G401 (cell line): ENCODE data around the gene LMTK3. TPM values are rescaled to one million over a fixed set of nuclear protein-coding genes. Genes with fewer than 3 reads are reported as not detected.

Source experiments
- total RNA-seq: library from RNA; depleted of rRNA; stranded (reverse); fragments of >200 nt; shearing (Covaris generic); gene quantifications from 2 replicates; pipeline ENCODE4 v1.2.3, GENCODE V29; 2014; rRNA removed

Gene LMTK3
- total RNA-seq, 1 experiment from 2014 or later, result 12.5 TPM

Other genes starting within 250 kb of the LMTK3 start
- gene ZNF114, start 241.8 kb downstream of the LMTK3 start, total RNA-seq, result 40.5 and 51.0 TPM in 2 replicates
- 73.8 and 83.8 TPM in 2 replicates for gene EMP3, start 186.3 kb downstream of the LMTK3 start, total RNA-seq
- gene TMEM143, start 147.9 kb downstream of the LMTK3 start, total RNA-seq, result 7.4 and 9.8 TPM in 2 replicates
- not detected in 2 replicates for gene SYNGR4, start 147.5 kb downstream of the LMTK3 start, total RNA-seq
- 137 and 145 TPM in 2 replicates for gene KDELR1, start 120.3 kb downstream of the LMTK3 start, total RNA-seq
- 5.4 and 6.1 TPM in 2 replicates for gene GRIN2D, start 118.2 kb downstream of the LMTK3 start, total RNA-seq
- gene GRWD1, start 65.9 kb downstream of the LMTK3 start, total RNA-seq, result 87.9 and 99.8 TPM in 2 replicates
- 0.31 TPM in 1 of 2 replicates, not detected in the other for gene KCNJ14, start 56.3 kb downstream of the LMTK3 start, total RNA-seq
- 87.4 and 107 TPM in 2 replicates for gene CYTH2, start 42.5 kb downstream of the LMTK3 start, total RNA-seq
- gene SULT2B1, start 40.3 kb upstream of the LMTK3 start, total RNA-seq, result 0.37 TPM in 1 of 2 replicates, not detected in the other
- 0.55 TPM in 1 of 2 replicates, not detected in the other for gene SPACA4, start 94.9 kb upstream of the LMTK3 start, total RNA-seq
- gene FAM83E, start 103.2 kb upstream of the LMTK3 start, total RNA-seq, result 0.34 TPM in 1 of 2 replicates, not detected in the other
- 3,072 and 3,826 TPM in 2 replicates for gene RPL18, start 107.3 kb upstream of the LMTK3 start, total RNA-seq
- 16.5 and 45.7 TPM in 2 replicates for gene SPHK2, start 107.7 kb upstream of the LMTK3 start, total RNA-seq
- 25.5 and 40.0 TPM in 2 replicates for gene DBP, start 125.5 kb upstream of the LMTK3 start, total RNA-seq
- 103 TPM in 2 replicates for gene CA11, start 134.4 kb upstream of the LMTK3 start, total RNA-seq
- gene NTN5, start 161.2 kb upstream of the LMTK3 start, total RNA-seq, result 1.3 TPM in 1 of 2 replicates, not detected in the other
- not detected in 2 replicates for gene FUT2, start 184.1 kb upstream of the LMTK3 start, total RNA-seq
- 0.37 and 1.5 TPM in 2 replicates for gene MAMSTR, start 207.9 kb upstream of the LMTK3 start, total RNA-seq
- gene RASIP1, start 228.8 kb upstream of the LMTK3 start, total RNA-seq, result 2.8 and 27.4 TPM in 2 replicates
- not detected in 2 replicates for gene IZUMO1, start 235.1 kb upstream of the LMTK3 start, total RNA-seq
- gene FUT1, start 240.8 kb upstream of the LMTK3 start, total RNA-seq, result not detected in 2 replicates
- gene FGF21, start 243.7 kb upstream of the LMTK3 start, total RNA-seq, result not detected in 2 replicates